ENCODE measurements around the gene ERI3.

Gene ERI3

DNA sequence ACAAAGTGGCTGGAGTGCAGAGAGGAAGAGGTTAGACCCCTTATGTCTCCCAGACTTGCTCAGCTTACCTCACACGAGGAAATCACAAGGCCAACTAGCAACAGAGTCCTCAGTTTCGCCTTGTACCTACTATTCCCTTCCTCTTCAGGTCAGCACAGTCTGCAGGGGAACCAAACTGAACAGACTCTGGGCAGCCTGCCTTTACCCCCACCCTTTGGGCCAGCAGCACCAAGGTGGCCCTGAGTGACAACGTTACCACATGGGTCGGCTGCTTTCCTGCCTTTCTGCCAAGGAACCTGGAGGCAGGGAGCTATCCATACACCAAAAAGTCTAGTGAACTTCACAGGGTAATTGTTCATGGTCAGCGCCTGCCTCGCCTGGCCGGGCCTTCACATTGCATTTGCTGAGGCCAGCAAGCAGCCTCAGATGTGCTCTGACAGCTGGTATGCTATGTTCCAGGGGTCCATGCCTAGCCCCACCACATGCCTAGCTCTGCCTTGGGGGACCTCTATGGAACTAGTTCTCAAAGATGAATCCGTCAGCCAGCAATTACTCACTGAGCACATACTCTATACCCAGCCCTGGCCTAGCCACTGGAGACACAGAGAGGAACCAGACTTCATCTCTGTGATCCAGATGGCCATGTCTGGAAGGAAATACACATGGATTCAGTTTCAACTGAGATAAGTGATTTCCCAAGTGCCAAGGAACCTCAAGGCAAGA is 72.2 kb downstream of the ERI3 start:
- no peak for DNase-seq

GRCh38 chr1:44281962-44282703 is 72.9 kb downstream of the ERI3 start:
- no peak for DNase-seq

DNA sequence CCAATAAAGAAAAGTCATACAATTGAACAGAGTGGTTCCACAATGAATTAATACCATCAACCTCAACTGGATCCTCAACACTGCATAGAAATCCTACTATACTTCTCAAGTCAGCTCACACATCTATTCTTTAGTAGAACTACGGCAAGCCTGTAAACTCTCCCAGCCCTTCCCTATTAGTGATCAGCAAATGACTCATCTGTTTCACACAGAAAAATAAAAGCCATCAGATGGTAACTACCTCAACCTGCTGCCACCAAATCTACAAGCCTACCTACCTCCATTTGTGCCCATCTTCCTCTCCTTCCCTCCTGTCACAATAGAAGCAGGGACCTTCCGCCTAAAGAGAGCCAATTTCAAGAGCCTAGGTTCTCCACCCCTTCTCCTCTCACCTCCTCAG is 78.2 kb downstream of the ERI3 start:
- DNase-seq = no peak

GRCh38 chr1:44275991-44276405 is 79.1 kb downstream of the ERI3 start:
- DNase-seq = no peak

GRCh38 chr1:44275296-44275962 is 79.6 kb downstream of the ERI3 start:
- no peak for DNase-seq

DNA sequence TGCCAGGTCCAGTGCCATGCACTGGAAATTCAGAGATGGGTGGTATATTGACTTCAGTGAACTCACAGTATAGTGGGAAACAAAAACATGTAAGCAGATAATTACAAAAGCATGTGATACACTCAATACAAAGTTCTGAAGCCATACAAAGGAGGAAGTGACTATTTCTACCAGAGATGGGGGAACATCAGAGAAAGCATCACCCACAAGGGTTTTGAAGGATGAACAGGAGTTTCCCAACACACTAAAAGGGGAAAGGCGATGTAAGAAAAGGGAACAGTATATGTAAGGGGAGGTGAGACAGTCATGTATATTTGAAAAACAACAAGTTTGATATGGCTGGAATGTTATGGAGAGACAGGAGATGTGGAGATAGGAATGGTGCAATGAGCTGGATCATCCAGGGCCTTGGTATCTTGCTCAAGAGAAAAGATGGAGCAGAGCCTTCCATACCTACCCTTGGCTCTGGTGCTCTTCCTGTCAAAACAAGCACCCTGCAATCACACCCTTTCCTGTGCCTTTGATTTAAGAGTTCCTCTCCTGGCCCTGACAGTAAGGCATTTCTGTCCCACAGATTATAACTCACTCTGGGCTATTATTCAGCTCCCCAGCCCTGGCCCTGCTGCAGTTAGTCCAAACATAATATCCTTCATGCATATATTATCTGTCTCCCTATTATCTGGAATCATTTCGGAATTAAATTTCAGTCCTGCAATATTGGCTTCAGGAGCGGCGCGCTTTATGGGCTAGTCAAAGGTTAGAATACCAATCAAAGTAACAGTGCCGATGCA is 81.3 kb downstream of the ERI3 start:
- DNase-seq = no peak

- no peak for DNase-seq
Observed at GRCh38 chr1:44272992-44273391, 82.1 kb downstream of the ERI3 start.

DNA sequence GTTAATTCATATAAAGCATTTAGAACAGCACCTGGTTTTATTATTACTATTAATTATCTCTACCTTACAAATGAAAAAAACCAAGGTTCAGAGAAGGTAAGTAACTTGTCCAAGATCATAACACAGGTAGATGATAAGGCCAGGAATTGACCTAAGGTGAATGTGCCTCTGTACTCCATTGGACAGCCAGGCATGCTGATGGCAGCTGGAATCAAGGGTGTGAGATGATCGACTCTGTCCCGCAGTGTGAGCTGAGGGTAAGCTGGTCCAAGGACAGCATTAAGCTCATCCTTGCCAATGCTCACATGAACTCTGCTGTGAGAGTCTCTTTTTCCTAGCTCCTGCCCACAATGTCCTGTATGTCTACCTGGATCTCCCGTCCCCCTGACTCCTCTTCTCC is 83.4 kb downstream of the ERI3 start:
- no peak for DNase-seq

DNA sequence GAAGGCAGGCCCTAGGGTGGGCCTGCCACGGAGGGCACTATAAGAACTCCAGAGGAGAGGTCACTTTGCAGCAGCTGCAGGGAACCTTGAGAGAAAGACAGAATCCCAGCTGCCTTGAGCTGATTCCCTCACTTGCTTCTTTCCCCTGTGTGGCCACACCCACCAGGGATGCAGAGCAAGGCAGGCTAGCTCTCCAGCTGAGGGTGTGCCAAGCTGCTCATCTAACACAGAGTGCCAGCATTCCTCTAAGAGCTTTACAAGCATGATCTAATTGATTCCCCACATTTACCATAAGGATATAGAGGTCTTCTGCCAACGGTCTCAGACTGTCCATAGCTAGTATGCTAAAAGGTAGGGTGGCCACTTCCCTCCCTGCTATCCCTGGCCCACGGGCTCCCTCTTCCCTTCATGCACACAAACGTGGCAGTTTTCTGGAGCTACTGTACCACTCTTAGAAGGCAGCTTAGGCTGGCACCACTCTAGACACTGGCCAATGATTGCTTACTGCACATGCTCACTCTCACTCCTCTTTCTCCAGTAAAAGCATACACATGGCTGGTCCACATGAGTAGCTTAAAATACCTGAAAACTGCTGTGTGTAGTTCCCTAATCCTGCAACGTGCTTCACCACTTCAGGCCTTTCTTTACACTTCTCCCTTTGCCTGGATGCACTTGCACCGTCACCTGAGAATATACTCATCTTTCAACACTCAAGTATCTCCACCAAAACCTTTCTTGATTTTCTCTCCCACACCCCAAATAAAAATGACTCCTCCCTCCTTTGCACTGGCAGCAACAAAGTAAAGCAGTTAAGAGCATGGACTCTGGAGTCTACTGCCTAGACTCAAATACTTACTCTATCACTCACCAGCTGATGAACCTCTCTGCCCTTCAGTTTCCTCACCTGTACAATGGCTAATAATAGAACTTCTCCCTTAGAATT is 84.1 kb downstream of the ERI3 start:
- no peak for DNase-seq

- no peak for DNase-seq
Observed at GRCh38 chr1:44268054-44268453, 87.0 kb downstream of the ERI3 start.

- DNase-seq = no peak
Observed at GRCh38 chr1:44267438-44267837, 87.6 kb downstream of the ERI3 start.

GRCh38 chr1:44266400-44267344 is 88.4 kb downstream of the ERI3 start:
- no peak for DNase-seq

- no peak for DNase-seq
Observed at GRCh38 chr1:44265656-44266358, 89.2 kb downstream of the ERI3 start.

- DNase-seq = no peak
Observed at GRCh38 chr1:44264451-44264771, 90.6 kb downstream of the ERI3 start.

DNA sequence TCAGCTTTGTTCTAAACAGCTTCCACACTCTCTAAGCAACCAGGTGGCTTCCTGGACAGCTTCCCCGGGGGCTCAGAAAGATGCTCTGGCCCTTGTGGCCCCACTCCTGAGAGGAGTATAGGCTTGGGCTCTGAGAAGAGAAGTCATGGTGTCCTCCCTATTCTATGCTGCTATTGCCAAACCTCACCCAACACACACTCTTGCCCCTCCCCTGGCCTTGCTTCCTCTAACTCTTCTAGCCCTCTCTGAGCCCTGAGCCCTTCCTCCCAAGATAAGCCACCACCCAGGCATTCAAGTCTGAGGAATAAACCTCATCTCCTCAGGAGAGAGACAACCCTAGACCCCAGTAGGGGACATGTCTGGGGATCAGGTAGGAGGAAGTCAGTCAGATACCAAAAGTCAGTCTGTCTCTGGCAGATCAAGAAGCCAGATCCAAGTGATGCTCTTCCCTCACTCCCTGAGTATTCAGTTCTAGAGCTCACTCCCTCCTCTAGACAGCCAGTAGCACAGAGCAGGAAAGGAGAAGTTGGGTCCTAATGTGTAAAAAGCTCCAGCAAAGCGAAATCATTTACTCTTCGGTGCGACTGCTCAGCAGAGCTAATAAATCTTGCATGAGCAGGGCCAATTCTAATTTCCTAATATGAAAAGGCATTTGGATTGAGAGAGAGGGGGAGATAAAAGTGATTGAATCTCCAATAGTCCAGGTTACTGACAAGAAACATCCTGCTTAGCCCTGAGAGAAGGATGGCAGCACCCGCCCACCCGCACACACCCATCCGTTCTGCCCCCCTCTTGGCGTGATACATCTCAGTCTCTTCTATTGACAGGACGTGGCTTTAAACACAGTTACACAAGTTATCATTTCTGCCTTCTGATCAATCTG is 91.2 kb downstream of the ERI3 start:
- DNase-seq = no peak

DNA sequence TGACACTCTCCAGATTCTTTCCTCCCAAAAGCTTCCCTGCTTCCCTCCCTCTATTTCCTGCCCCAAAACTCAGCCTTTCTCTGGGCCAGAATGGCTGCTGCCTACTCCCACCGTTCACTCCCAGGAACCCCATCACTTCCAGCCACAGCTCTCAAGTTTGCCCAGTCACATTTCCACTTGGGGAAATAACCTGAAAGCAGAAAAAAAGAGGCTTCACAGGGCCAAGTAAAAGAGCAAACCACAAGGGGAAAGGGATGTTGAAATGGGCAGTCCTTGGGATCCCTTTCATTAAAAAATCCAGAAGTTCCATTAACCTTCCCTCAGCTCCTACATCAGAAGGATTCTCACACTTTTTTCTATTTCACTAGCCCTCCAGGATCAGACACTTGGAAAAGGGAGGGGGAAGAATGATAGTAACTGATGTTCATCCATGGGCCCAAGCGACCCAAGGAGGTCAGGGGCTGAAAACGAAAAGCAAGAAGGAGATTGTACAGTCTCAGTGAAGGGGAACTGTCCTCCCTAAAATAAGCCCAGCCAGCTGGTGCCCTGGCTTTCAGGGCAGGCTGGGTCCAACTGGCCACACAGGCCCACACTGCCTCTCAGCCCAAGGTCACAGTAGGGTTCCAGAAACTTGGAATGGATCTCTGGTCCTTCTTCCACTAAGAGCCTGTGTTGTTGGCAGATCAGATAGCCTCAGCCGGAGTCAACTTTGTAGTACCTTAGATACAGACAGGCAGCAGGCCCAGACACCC is 92.1 kb downstream of the ERI3 start:
- DNase-seq = no peak

GRCh38 chr1:44262414-44262813 is 92.6 kb downstream of the ERI3 start:
- DNase-seq = no peak

DNA sequence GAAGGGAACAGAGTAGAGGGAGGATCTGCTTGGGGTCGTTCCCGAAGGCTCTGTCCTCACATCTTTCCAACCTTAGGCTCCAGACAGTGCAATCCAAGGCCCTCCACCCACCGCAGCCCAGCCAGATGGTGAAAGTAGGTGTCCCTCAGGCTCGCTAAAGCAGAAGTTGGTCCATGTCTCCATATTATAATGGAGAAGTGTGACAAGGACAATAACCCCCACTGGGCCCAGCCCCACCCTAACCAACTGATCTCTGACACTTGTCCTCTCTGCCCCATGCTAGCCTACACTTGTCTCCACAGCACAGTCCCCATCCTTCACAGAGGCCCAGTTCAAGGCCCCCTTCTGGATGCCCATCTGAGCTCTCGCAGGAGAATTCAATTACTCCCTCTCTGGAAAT is 93.1 kb downstream of the ERI3 start:
- no peak for DNase-seq

Data from central memory CD4-positive, alpha-beta T cell (primary cell).